Measurements from ENCODE around the gene STOX2. TPM values are rescaled to one million over a fixed set of nuclear protein-coding genes. Genes with fewer than 3 reads are reported as not detected.

STOX2 gene
- total and polyA plus RNA-seq, 5 donors, result 2.5 to 19.1 (median 17.0) TPM

DNA sequence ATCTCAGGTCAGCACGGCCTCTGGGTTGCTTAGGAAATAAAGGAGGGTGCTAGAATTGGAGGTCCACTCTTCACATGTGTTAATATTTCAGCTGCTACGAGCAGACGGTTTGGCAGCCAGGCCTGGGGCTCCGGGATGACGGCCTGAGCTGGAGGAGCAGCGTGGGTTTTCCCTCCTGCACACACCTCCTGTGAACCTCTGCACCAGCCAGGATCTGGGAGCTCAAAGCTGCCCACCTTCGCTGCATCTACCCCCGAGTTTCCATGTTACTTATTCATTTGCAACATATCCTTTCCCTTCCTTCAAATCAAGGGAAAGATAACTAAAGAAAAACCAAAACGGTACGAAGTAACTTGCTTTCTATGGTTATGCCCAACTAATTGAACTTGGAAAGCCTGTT, 13.6 kb downstream of the STOX2 start:
- no peak for DNase-seq
- Histone ChIP-seq H3K27me3 (ENCODE audit: control insufficient read depth, insufficient read depth) (no peaks in the 10 kb centered on the region), H3K27ac (ENCODE audit: low read length) (no peak overlapping the region), H3K4me1 (ENCODE audit: control insufficient read depth, insufficient read depth, low read length) (peaks cover 4% of the 10 kb centered on the region), H3K4me3 (ENCODE audit: low read length) (no peak overlapping the region), H3K9me3 (ENCODE audit: control insufficient read depth, low read length) (no peaks in the 10 kb centered on the region)
- 84% methylated on average over 10 of the region's 10 CpGs for WGBS
- intact Hi-C loops (cut with DNase I), result no loop called here
- ATAC-seq, result no peak

DNA sequence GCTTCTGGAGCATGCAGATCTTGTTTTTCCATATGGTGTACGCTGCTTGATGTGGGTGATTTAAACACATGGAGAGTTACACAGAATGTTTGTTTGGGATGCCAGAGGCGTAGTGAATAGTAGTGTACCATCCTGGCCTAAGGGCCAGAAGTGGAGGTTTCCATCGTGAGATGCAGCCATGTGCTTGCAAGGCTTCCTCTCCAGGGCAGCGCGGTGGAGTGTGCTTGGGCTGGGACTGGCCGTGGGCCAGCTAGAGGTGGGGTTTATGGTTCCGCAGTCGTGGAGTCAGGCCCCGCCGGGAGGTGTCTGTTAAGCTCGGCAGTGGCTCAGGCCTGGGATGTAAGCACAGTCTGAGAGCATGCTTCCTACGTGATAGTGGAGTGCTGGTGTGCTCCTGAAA, 14.0 kb downstream of the STOX2 start:
- H3K4me3 ChIP-seq (ENCODE audit: low read length), result no peak overlapping the region
- H3K9me3 ChIP-seq (ENCODE audit: control insufficient read depth, low read length), result no peaks in the 10 kb centered on the region
- intact Hi-C loops (cut with DNase I), result no loop called here
- H3K27me3 ChIP-seq (ENCODE audit: control insufficient read depth, insufficient read depth), result no peaks in the 10 kb centered on the region
- WGBS, result 38% methylated on average over 12 of the region's 12 CpGs
- peak; percentile 73 to 87 (median 84) for DNase-seq
- H3K4me1 ChIP-seq (ENCODE audit: control insufficient read depth, insufficient read depth, low read length), result peaks cover 4% of the 10 kb centered on the region
- H3K27ac ChIP-seq (ENCODE audit: low read length), result no peak overlapping the region
- ATAC-seq, result peak; percentile 84 to 94

DNA sequence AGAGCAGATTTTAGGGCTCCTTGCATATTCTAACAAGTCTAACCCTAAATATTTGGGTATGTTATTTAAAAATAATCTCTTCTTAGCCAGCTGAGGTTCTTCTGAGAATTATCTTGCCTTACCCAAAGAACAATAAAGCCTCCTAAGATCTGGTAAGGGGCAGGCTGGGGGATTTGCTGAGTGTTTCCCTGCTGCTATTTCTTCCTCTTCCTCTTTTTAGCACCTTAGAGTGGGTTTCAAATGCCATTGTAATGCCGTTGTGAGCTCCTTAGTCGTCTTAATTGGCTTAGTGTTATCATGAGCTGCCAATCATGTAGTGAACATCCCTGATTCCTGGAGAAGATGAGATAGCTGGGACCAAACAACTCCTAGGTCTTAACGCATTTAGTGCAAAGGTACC, 15.4 kb downstream of the STOX2 start:
- intact Hi-C loops (cut with DNase I), result no loop called here
- no peak for DNase-seq
- Histone ChIP-seq H3K9me3 (ENCODE audit: control insufficient read depth, low read length) (no peaks in the 10 kb centered on the region), H3K27ac (ENCODE audit: low read length) (no peak overlapping the region), H3K4me3 (ENCODE audit: low read length) (no peak overlapping the region), H3K27me3 (ENCODE audit: control insufficient read depth, insufficient read depth) (no peaks in the 10 kb centered on the region), H3K4me1 (ENCODE audit: control insufficient read depth, insufficient read depth, low read length) (peaks cover 8% of the 10 kb centered on the region)
- no peak for ATAC-seq
- WGBS, result 38% methylated on average over 3 of the region's 3 CpGs

GRCh38 chr4:183921335-183921734, 16.2 kb downstream of the STOX2 start:
- DNase-seq (no peak), ATAC-seq (no peak)
- H3K9me3 ChIP-seq (ENCODE audit: control insufficient read depth, low read length), result no peaks in the 10 kb centered on the region
- no peak overlapping the region for H3K27ac ChIP-seq (ENCODE audit: low read length)
- H3K4me1 ChIP-seq (ENCODE audit: control insufficient read depth, insufficient read depth, low read length), result peaks cover 8% of the 10 kb centered on the region
- intact Hi-C loops (cut with DNase I), result no loop called here
- WGBS, result 83% methylated on average over 2 of the region's 2 CpGs
- H3K4me3 ChIP-seq (ENCODE audit: low read length), result no peak overlapping the region
- no peaks in the 10 kb centered on the region for H3K27me3 ChIP-seq (ENCODE audit: control insufficient read depth, insufficient read depth)

GRCh38 chr4:183924362-183925044, 19.4 kb downstream of the STOX2 start:
- no peaks in the 10 kb centered on the region for H3K27me3 ChIP-seq (ENCODE audit: control insufficient read depth, insufficient read depth)
- peaks cover 10% of the 10 kb centered on the region for H3K4me1 ChIP-seq (ENCODE audit: control insufficient read depth, insufficient read depth, low read length)
- intact Hi-C loops (cut with DNase I), result no loop called here
- no peak overlapping the region for H3K4me3 ChIP-seq (ENCODE audit: low read length)
- no peaks in the 10 kb centered on the region for H3K9me3 ChIP-seq (ENCODE audit: control insufficient read depth, low read length)
- ATAC-seq (peak in 1 of 2 donors; percentile 29), DNase-seq (no peak)
- no peak overlapping the region for H3K27ac ChIP-seq (ENCODE audit: low read length)
- 87% methylated on average over 12 of the region's 12 CpGs for WGBS

DNA sequence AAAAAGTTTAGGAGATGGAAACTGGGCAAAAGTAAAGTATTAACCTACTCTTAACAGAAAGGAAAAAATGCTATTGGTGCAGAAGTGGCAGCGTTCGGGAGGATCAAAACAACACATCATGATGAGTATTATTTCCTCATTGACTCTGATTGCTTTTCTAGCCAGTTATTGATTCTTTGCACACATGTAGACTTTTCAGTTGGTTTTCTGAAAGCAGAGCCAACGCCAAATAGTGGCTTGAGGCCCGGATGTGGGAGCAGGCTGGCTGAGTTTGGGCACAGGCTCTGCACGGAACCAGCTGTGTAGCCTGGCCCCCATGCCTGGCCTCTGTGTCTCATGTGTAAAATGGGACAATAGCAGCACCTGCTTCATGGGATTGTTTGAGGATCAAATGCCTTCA, 21.8 kb downstream of the STOX2 start:
- intact Hi-C loops (cut with DNase I), result no loop called here
- H3K27ac ChIP-seq (ENCODE audit: low read length), result no peak overlapping the region
- H3K27me3 ChIP-seq (ENCODE audit: control insufficient read depth, insufficient read depth), result no peaks in the 10 kb centered on the region
- no peaks in the 10 kb centered on the region for H3K9me3 ChIP-seq (ENCODE audit: control insufficient read depth, low read length)
- 92% methylated on average over 5 of the region's 5 CpGs for WGBS
- DNase-seq (no peak), ATAC-seq (no peak)
- H3K4me1 ChIP-seq (ENCODE audit: control insufficient read depth, insufficient read depth, low read length), result peaks cover 8% of the 10 kb centered on the region
- no peak overlapping the region for H3K4me3 ChIP-seq (ENCODE audit: low read length)

DNA sequence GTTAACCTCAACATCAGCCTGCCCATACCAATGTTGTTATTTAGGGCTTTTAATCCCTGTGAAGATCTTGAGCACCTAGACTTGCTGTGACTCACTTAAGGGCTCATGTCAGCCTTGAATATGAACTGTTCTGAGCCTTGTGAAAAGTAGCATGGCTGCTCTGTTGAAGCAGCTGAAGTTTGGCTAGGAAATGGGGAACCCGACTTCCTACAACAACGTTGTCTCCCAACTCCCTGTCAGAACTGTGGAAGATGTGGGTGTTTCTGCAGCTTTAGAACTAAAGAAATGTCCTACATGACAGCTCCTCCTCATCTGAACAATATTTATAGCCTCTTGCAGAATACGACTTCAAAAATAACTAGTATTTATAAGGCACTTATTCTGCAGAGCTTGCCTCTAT, 27.5 kb downstream of the STOX2 start:
- Histone ChIP-seq H3K4me1 (ENCODE audit: control insufficient read depth, insufficient read depth, low read length) (peaks cover 2% of the 10 kb centered on the region), H3K27me3 (ENCODE audit: control insufficient read depth, insufficient read depth) (no peaks in the 10 kb centered on the region), H3K27ac (ENCODE audit: low read length) (no peak overlapping the region), H3K4me3 (ENCODE audit: low read length) (no peak overlapping the region), H3K9me3 (ENCODE audit: control insufficient read depth, low read length) (no peaks in the 10 kb centered on the region)
- ATAC-seq (no peak), DNase-seq (no peak)
- intact Hi-C loops (cut with DNase I), result no loop called here
- WGBS, result 63% methylated on average over 3 of the region's 3 CpGs

- DNase-seq (no peak), ATAC-seq (no peak)
- 97% methylated on average over 6 of the region's 6 CpGs for WGBS
- no peaks in the 10 kb centered on the region for H3K27me3 ChIP-seq (ENCODE audit: control insufficient read depth, insufficient read depth)
- H3K9me3 ChIP-seq (ENCODE audit: control insufficient read depth, low read length), result no peaks in the 10 kb centered on the region
- intact Hi-C loops (cut with DNase I), result no loop called here
- no peaks in the 10 kb centered on the region for H3K4me1 ChIP-seq (ENCODE audit: control insufficient read depth, insufficient read depth, low read length)
- no peak overlapping the region for H3K4me3 ChIP-seq (ENCODE audit: low read length)
- H3K27ac ChIP-seq (ENCODE audit: low read length), result no peak overlapping the region
Measured at GRCh38 chr4:183934761-183935160, 29.7 kb downstream of the STOX2 start.

DNA sequence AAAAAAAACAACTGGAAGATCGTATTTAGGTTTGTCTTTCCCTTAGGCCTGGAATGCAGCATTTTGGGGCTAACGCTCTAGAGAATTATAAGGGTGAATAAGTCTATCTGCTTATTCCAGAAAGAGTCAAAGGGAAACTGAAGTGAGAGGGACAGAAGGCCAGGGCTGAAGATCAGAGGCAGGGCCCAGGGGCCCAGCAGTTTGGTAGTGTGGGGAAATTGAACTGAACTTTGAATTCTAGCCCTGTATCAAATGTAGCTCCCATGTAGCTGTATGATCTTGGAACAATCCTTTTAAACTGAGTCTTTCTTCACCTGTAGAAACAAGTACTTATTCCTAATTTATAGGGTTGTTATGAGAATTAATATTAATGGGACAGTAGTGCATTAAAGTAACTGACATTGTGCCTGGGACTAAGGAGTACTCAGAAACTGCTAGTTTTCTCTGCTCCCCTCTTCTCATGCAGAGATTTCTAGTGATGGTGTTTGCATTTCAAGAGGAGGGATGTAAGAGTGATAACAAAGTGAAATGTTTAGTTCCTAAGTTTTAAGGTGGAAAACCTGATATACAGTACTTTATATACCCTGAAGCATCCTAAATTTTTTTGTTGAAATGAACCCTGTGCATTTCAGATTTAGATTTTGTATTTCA, 30.4 kb downstream of the STOX2 start:
- Histone ChIP-seq H3K4me3 (ENCODE audit: low read length) (no peak overlapping the region), H3K27ac (ENCODE audit: low read length) (no peak overlapping the region), H3K27me3 (ENCODE audit: control insufficient read depth, insufficient read depth) (no peaks in the 10 kb centered on the region), H3K9me3 (ENCODE audit: control insufficient read depth, low read length) (no peaks in the 10 kb centered on the region), H3K4me1 (ENCODE audit: control insufficient read depth, insufficient read depth, low read length) (no peaks in the 10 kb centered on the region)
- 82% methylated on average over 2 of the region's 2 CpGs for WGBS
- DNase-seq, result no peak
- no peak for ATAC-seq
- intact Hi-C loops (cut with DNase I), result no loop called here

DNA sequence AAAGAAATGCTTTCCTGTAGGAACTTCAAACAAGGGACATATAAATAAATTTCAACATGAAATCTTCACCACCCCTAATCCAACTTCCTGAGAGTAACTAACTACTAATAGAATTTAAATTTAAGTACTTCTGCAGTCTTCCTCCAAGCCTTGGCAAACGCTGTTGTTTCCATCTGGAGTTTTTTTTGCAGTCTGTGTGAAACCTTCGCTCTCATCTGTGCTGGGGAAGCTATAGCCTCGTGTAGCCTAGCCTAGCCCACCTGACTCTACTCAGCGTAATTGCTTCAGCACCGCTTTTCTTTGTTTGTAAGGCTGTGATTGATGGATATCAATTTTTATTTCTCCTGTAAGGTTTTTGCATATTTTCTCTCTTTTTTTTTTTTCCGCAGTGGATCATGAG, 30.9 kb downstream of the STOX2 start:
- Histone ChIP-seq H3K27me3 (ENCODE audit: control insufficient read depth, insufficient read depth) (no peaks in the 10 kb centered on the region), H3K4me3 (ENCODE audit: low read length) (no peak overlapping the region), H3K4me1 (ENCODE audit: control insufficient read depth, insufficient read depth, low read length) (no peaks in the 10 kb centered on the region), H3K9me3 (ENCODE audit: control insufficient read depth, low read length) (no peaks in the 10 kb centered on the region), H3K27ac (ENCODE audit: low read length) (no peak overlapping the region)
- no peak for ATAC-seq
- 43% methylated on average over 6 of the region's 6 CpGs for WGBS
- no peak for DNase-seq
- intact Hi-C loops (cut with DNase I), result no loop called here

DNA sequence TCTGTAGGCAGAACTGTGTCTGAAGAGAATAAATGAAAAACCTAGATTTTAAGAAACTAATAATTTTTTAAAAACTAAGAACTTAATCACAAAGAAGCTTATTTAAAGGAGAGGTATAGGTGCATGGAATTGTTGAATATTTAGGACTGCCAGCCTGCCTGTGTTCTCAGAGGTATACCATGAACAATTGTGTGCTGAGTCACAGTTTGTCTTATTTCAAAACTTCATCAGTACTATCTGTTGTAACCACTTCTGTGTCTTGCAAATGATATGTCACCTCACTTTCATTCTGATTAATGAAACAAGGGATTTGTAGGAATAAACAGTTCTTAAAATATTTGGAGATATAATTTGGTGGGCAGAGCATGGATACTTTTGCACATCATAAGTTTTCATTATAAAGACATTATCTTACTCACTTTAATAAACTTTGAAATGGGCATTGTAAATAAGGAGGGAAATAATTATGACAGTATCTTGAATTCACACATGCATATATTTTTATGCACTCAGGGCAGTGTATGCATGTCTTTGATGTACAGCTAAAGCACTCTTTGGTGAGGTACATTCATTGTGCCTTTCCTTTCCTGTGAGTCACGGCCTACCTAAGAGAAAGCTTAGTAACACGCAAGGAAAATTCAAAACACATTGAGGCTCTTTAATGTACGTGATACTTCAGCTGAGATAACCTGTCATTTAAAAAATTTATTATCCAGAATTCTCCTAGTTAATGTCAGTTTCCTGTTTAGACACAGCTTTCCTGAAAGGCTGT, 31.7 kb downstream of the STOX2 start:
- Histone ChIP-seq H3K4me3 (ENCODE audit: low read length) (no peak overlapping the region), H3K27ac (ENCODE audit: low read length) (no peak overlapping the region), H3K4me1 (ENCODE audit: control insufficient read depth, insufficient read depth, low read length) (no peaks in the 10 kb centered on the region), H3K27me3 (ENCODE audit: control insufficient read depth, insufficient read depth) (no peaks in the 10 kb centered on the region), H3K9me3 (ENCODE audit: control insufficient read depth, low read length) (no peaks in the 10 kb centered on the region)
- intact Hi-C loops (cut with DNase I), result no loop called here
- WGBS, result 83% methylated on average over 3 of the region's 3 CpGs
- ATAC-seq (no peak), DNase-seq (no peak)
